CD4-positive, alpha-beta T cell treated with Interleukin-4 for 1 hour (primary cell): ENCODE results near the gene EPHA6.
"Not testable (repeated sequence)": the region's sequence is repeated elsewhere in the genome, so short reads cannot be mapped to it uniquely, and the experiment has no call there.

ENCODE experiments used
- DNase-seq, 2 donors: peaks; one replicate each; pipeline ENCODE4 v3.0.0-alpha.2; 2020 to 2022

EPHA6 gene

GRCh38 chr3:96931119-96931862 lies 116.9 kb downstream of the EPHA6 start:
- no peak for DNase-seq

DNA sequence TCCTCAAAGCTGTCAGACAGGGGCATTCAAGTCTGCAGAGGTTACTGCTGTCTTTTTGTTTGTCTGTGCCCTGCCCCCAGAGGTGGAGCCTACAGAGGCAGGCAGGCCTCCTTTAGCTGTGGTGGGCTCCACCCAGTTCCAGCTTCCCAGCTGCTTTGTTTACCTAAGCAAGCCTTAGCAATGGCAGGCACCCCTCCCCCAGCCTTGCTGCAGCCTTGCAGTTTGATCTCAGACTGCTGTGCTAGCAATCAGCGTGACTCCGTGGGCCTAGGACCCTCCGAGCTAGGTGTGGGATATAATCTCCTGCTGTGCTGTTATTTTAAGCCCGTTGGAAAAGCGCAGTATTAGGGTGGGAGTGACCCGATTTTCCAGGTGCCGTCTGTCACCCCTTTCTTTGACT lies 127.7 kb downstream of the EPHA6 start:
- DNase-seq, result not testable (repeated sequence)

GRCh38 chr3:96958856-96959255 lies 144.5 kb downstream of the EPHA6 start:
- DNase-seq, result no peak

DNA sequence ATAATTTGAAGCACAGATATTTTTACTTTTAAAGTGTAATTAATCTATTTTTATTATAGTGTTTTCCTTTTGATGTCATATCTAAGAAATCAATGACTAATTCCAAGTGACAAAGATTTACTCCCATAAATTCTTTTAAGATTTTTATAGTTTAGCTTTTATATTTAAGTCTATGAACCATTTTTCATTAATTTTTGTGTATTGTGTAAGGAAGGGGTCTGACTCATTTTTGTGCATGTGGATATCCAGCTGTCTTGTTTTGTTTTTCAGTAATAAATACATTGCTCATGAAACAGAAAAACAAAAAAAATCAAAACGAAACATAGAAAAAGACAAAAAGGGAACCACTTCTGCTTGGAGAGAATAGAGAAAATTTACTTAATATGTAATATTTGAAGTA lies 145.1 kb downstream of the EPHA6 start:
- no peak for DNase-seq

DNA sequence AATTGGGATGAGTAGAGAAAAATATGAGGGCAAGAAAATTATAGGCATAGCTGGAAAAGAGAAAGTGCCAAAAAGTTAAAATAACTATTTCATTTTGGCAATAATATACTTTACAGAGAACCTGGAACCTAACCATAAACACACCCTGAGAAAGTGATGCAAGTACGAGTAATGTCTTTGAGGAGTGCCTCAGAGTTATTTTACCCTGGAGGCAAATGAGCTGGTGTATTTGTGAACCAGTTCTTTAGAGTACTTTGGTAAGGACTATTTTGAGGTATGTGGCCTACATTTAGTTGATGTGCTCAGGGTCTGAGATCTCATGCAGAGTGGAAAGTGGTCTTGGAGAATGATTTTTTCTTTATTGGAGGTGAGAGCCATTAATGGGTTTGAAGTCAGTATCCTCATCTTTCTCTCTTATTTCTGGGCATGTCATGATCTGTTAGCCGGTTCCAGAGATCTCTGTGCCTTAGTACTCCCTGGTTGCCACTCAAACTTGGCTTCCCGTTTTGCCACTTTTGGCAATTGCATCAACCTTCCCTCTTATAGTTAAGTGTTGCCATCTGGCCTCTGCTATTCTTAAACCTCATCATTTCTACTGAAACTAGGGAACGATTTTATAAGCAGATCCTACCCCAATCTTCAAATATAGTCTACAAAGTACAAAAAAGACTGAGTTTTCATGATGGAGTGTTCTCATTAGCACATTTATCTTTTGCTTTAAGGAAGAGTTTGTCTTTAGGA lies 145.7 kb downstream of the EPHA6 start:
- DNase-seq, result no peak

DNA sequence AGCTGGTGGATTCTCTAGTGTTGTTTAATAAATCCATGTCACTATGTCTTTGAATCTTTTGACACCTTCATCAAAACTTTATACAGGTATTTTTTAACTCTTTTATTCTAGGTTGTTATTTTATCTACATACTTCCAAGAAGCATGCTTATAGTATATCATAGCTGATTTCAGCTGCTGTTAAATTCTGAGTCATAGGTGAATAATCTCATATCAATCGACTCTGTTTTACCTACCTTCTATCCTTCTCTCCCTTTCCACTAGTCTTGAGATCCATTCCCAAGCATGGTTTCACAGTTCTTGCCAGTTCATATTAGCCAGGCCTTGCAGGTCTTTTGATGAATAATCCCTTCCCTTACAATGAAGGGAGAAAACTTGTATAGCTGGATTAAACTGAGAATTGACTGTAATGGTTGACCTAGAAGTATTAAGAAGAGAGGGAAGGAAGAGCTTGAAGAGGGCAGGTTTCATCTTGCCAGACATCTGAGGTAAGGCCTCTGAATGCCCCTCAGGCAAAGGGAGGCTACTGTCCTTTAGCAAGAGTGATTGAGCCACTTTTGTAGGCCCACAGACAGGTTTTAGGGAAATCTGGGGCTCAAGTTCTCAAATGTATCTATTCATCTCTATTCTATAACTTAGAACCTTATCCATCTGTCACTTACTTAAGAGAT lies 146.4 kb downstream of the EPHA6 start:
- DNase-seq, result no peak

- DNase-seq, result no peak
Measured at GRCh38 chr3:96961576-96961975, 147.2 kb downstream of the EPHA6 start.

DNA sequence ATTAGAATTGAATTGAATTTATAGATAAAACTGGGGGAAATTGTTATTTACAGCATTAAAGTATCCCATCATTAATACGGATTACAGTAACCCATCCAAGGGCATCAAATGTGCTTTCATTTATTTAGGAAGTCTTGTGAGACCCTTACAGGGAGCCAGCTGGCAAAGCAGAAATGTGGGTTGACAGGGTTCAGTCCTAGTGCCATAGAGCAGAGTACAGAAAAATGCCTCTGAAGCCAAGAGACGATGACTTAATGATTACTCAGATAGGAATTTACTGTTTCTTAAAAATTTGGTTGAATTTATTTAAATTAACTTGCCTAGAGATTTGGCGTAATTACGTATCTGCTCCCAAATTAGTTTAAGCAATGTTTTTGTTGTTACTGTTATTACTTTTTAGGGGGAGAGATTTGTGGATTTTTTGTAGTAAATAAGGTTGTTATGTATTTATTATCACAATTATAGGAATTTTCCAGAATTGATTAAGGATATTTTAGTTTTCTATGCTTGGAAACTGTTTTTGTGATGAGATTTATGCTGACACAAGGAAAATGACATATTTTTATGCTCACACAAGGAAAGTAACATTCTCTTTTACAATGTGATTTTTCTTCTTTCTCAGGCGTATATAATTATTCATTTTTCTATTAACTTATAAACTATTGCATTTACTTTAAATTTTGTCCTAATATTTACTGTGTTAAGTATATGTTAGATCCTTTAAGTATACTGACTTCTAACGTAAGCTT lies 152.0 kb downstream of the EPHA6 start:
- DNase-seq, result no peak

DNA sequence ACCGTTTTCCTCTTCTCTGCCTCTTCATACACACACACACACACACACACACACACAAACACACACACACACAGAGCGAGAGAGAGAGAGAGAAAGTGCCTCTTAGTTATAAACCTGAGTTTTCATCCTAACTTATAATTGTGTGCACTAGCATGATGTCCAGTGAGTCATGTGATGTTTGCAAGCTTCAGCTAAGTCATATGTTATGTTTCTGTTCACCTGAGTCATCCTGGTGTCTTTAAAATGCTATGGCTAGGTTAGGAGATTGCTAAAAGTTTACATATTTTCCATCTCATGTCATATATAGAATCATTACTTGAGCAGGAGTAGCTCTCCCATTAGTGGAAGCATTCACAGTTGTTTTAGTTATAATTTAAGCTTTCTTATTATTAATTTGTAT lies 155.8 kb downstream of the EPHA6 start:
- DNase-seq, result no peak

DNA sequence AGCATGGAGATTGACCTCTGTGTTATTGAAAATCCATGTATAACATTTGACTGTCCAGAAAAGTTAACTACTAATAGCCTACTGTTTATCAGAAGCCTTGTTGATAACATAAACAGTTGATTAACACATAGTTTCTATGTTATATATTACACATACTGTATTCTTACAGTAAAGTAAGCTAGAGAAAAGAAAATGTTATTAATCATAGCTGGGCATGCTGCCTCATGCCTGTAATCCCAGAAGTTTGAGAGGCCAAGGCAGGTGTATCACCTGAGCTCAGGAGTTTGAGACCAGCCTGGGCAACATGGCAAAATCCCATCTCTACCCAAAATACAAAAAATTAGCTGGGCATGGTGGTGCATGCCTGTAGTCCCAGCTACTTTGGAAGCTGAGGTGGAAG lies 163.3 kb downstream of the EPHA6 start:
- DNase-seq, result no peak

DNA sequence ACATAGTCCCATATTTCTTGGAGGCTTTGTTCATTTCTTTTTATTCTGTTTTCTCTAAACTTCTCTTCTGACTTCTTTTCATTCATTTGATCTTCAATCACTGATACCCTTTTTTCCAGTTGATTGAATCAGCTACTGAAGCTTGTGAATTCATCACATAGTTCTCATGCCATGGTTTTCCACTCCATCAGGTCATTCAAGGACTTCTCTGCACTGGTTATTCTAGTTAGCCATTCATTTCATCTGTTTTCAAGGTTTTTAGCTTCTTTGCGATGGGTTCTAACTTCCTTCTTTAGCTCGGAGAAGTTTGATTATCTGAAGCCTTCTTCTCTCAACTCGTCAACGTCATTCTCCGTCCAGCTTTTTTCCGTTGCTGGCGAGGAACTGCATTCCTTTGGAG lies 169.3 kb downstream of the EPHA6 start:
- DNase-seq, result not testable (repeated sequence)

- no peak for DNase-seq
Measured at GRCh38 chr3:96986241-96986640, 171.8 kb downstream of the EPHA6 start.

DNA sequence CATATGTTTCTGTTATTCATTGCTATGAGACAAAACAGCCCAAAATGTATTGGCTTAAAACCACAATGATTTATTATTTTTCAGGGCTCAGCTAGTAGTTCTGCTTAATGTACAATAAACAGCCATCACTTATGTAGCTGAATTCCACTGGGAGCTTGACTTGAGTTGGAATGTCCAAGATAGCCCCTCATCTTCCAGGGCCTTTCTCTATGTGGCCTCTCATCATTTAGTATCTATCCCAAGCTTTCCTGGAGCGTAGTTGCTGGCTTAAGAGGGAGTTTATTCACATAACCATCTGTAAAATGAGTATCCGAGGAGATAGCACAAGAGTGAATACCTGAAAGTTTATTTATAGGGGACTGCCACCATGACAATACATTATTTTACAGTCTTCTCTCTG lies 176.8 kb downstream of the EPHA6 start:
- DNase-seq, result no peak

GRCh38 chr3:96991800-96992365 lies 177.5 kb downstream of the EPHA6 start:
- no peak for DNase-seq

- DNase-seq, result no peak
Measured at GRCh38 chr3:96994988-96995387, 180.6 kb downstream of the EPHA6 start.

GRCh38 chr3:96996009-96996408 lies 181.6 kb downstream of the EPHA6 start:
- DNase-seq, result no peak

DNA sequence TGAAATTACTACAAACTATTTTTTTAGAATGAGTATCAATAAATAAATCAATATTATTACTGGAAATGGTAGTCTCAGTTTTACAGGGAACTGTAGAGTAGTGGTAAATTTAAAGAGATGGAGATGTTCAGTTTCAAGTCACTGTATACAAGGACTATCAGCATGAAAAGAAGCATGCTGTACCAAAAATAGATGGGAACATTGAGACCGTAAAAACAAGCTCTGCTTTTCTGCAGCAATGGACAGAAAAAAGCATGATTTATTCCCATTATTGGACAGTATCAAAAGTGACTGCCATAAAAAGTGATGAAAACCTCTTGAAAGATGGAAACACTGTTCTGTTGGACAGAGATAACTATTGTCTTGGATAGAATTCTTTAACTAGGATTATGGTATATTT lies 187.2 kb downstream of the EPHA6 start:
- DNase-seq, result no peak

GRCh38 chr3:97009427-97010019 lies 195.1 kb downstream of the EPHA6 start:
- DNase-seq, result no peak

GRCh38 chr3:97010881-97011657 lies 196.7 kb downstream of the EPHA6 start:
- DNase-seq, result no peak

- DNase-seq, result no peak
Measured at GRCh38 chr3:97021778-97022177, 207.4 kb downstream of the EPHA6 start.

- DNase-seq, result not testable (repeated sequence)
Measured at GRCh38 chr3:97025612-97026011, 211.2 kb downstream of the EPHA6 start.

- DNase-seq, result no peak
Measured at GRCh38 chr3:97029972-97030371, 215.6 kb downstream of the EPHA6 start.
